Adipose tissue (tissue), 3 donors: ENCODE data around the gene MPPE1. TPM values are rescaled to one million over a fixed set of nuclear protein-coding genes. Genes with fewer than 3 reads are reported as not detected.

ENCODE experiments used
- H3K27ac ChIP-seq: one replicate; pipeline ENCODE4 v1.5.1; 2013; ENCODE audit warnings: low read depth, low read length
- WGBS, 3 donors: extraction: QIAGEN DNeasy Blood & Tissue Kit; methylation state at CpG; one replicate each; pipeline ENCODE4 v1.1.7; 2013; 5-methylcytosine and 5-hydroxymethylcytosine counted together
- polyA plus RNA-seq, 3 donors: library from polyadenylated mRNA; stranded (reverse); fragments of 200-250 nt; gene quantifications; one replicate each; pipeline ENCODE4 v1.2.3, GENCODE V29; 2013
- donor health status: healthy with polysubstance abuse.
- donor health status: Bipolar disorder and iron deficiency.
- donor health status: healthy.

Gene MPPE1
- polyA plus RNA-seq, 3 donors = 23.2 to 26.5 (median 26.0) TPM

- 78 to 92% (median 89%) methylated on average over 6 of the region's 6 CpGs for WGBS, 3 donors
- no peak overlapping the region for H3K27ac ChIP-seq
These were observed 63.7 kb downstream of the MPPE1 start for GRCh38 chr18:11844436-11844835.

GRCh38 chr18:11842562-11842961 lies 65.6 kb downstream of the MPPE1 start:
- H3K27ac ChIP-seq = no peak overlapping the region
- 71 to 80% (median 80%) methylated on average over 5 of the region's 5 CpGs for WGBS, 3 donors

GRCh38 chr18:11840493-11840892 lies 67.6 kb downstream of the MPPE1 start:
- no peak overlapping the region for H3K27ac ChIP-seq
- WGBS, 3 donors = 41 to 62% (median 60%) methylated on average over 6 of the region's 6 CpGs

- 77 to 79% (median 78%) methylated on average over 6 of the region's 6 CpGs for WGBS, 3 donors
- no peak overlapping the region for H3K27ac ChIP-seq
These were observed 68.6 kb downstream of the MPPE1 start for GRCh38 chr18:11839556-11839955.

GRCh38 chr18:11834772-11835171 lies 73.3 kb downstream of the MPPE1 start:
- 49 to 87% (median 76%) methylated on average over 5 of the region's 5 CpGs for WGBS, 3 donors
- no peak overlapping the region for H3K27ac ChIP-seq

Other genes starting within 250 kb of the MPPE1 start
- 1 to 10 TPM; 1.2 to 2.7 (median 2.4) TPM for gene GNAL, start 219.1 kb downstream of the MPPE1 start, polyA plus RNA-seq
- gene CHMP1B, start 56.9 kb downstream of the MPPE1 start, polyA plus RNA-seq = 10 to 100 TPM; 14.3 to 46.3 (median 33.2) TPM
- 100 to 1,000 TPM in 1 of 3 donors, 10 to 100 TPM in 2; 25.3 to 271 (median 32.6) TPM for gene IMPA2, start 73.2 kb upstream of the MPPE1 start, polyA plus RNA-seq
- gene ANKRD62, start 185.5 kb upstream of the MPPE1 start, polyA plus RNA-seq = under 1 TPM in 2 of 3 donors, not detected in 1; 0.03 to 0.18 TPM